Skin of body (tissue), 2 donors: ENCODE results near the gene CXCR4. TPM values are rescaled to one million over a fixed set of nuclear protein-coding genes. Genes with fewer than 3 reads are reported as not detected.

Source experiments
- DNase-seq: peaks from one replicate; lab custom pipeline; 2025; lab: John Stamatoyannopoulos, UW
- total RNA-seq: library from RNA; depleted of rRNA; stranded (reverse); fragments of >200 nt; gene quantifications from one replicate; pipeline ENCODE4 v1.2.3, GENCODE V29; 2014

The CXCR4 gene
- total RNA-seq, 1 donor from 2014 or later, result 51.5 TPM

GRCh38 chr2:136131961-136132824 is 14.2 kb upstream of the CXCR4 start:
- DNase-seq, result no peak

GRCh38 chr2:136131484-136131960 is 13.6 kb upstream of the CXCR4 start:
- DNase-seq, result no peak

DNA sequence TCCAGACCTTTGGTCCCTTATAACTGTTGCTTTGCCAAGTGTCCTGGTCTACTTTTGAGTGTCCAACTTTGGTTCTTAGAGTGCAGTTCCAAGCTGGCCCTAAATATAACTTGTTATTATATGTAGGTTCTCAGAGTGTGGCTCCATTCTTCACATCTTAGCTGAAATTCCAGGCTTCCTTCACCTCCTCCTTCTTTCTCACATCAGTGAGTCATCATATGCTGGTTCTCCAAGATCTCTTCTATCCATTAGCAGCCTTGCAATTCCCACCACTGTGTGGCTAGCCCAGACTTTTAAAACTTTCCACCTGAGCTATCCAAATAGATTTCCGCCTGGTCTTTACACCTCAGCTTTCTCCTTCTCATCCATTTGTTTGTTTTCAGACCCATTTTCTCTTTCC is 12.6 kb upstream of the CXCR4 start:
- DNase-seq, result no peak

DNA sequence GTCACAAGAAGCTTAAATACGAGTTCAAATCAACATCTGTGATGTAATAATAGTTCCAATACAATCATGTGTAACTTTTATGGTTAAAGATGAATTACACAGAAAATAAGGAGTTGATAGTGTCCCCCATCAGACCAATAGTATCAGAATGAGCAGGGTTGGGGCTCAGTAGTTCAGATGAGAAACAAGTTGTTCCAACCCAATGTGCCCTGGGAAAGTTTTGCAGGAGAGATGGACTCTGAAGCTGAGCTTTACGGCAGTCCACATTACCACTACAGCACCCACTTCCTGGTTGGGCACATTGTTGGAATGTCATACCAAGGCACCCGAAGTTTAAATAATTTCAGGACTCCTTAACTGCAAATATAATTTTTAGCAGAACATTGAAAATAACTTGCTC is 12.1 kb upstream of the CXCR4 start:
- DNase-seq, result no peak

DNA sequence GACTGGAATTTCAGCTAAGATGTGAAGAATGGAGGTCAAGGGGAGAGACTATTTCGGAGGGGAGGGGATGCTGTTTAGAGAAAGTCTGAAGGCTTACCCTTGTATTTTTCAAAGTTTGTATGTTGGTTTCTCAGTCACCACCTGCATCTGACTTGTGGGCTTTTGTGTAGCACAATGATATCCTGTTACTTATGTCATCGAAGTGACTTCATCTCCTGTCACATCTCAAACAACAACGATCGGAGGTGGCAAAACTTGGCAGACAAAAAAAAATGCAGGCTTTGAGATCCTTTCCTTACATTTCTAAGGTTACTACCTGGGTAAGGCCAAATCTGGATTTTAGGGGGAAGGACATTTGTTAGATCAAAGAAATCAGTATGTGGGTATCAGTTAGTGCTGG is 11.7 kb upstream of the CXCR4 start:
- no peak for DNase-seq

DNA sequence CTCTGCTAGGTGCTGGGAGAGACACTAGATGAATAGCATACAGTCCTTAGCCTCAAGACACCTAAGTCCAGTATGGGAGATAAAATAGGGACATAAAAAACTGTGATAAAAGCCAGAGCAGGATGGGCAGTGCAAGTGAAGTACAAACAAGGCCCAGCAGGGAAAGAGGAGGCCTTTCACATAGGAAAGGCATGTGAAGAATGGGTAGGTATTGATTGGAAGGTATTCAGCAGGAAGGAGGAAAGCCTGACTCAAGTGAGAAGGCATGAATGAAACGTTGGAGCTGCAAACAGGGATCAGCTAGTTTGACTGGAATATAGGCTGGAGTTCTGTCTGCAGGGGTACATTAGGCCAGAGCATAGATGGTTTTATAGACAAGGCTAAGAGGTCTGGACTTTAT is 11.0 kb upstream of the CXCR4 start:
- DNase-seq, result no peak

DNA sequence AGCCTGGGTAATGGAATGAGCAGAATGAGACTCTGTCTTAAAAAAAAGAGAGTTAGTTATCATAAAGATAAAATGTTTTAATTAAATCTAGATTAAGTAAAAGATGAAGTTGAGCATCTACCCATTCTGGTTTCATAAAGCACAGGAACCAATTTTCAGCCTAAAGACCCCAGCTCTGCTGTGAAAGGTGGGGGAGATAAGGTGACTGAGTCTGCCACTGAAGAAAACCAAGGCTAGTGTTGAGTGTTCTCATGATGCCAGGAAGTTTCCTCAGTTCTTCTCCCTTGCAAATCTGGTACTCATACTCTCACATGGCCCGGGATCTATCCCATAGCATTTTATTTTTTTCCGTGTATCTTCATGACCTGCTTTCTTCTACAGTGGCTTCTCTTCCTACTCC is 10.4 kb upstream of the CXCR4 start:
- DNase-seq, result no peak

DNA sequence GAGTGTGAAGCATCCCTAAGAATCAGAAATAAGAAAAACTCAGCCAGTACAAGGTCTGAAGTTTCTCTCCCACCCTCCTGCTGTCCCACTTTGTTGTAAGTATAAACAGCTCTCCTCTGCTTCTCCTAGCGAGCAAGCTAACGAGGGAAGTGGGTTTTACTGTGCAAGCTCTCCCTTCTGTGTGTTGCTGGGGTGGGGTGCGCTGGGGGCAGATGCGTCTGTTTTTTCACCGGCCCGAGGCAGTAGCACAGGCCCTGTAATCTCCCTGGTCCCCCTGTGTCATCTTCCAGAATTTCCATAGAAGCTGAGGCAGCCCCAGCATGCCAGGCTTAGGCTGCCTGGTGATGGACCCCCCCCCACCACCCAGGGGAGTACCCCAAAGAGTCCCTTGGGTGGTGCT is 9.4 kb upstream of the CXCR4 start:
- no peak for DNase-seq

- no peak for DNase-seq
Observed at GRCh38 chr2:136126421-136126926, 8.5 kb upstream of the CXCR4 start.

DNA sequence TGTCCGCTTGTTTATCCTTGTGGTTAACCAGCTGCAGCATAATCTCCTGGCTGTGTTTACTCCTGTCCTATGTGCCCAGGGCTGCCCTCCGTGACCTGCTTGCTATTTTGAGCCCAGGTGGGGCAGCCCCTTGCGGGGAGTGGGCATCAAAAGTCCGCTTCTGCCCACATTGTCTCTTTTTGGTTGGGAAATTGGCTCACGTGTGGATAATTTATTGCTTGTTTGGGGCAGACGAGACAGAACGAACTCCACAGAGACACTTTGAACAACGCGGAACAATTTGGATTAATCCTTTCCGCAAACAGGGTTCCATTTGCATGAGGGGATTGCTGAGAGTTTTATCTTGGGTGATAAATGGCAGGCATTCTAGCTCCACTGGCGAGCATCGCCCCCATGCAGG is 8.1 kb upstream of the CXCR4 start:
- DNase-seq, result no peak

DNA sequence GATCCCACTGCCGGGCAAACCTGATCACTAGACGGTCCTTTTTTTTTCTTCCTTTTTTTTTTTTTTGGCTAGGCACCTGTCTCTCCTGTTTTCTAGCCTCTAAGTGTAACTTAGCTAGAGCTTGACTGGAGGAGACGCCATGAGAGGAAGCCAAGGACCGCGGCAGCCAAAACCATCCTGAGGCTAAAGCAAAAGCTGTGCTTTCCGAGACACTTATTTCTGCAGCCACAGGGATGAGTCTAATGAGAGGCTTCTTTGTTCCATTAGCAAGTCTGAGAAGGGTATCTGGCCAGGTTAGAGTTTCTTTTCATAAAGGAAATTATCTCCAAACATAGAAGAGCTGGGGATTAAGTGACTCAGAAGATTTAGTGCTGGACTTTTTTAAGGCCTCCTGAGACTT is 7.3 kb upstream of the CXCR4 start:
- DNase-seq, result no peak

- no peak for DNase-seq
Observed at GRCh38 chr2:136124805-136125204, 6.9 kb upstream of the CXCR4 start.

DNA sequence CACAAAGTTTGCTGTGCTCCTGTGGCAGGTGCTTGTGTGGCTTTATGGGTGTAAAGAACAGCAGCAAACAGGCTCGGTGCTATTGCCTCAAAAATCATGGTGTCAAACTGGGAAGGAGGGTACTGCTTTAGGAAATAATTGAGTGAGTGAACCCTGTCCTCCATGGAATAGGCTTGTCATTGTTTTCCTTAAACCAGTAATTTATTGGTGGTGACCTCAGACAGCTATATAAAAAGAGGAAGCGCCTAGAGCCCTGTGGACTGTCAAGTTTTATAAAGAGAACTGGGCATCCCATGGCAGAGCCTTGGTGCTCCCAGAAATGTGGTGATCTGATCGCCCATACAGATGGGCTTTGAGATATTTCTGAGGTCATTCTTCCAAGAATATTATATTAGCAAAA is 4.7 kb upstream of the CXCR4 start:
- DNase-seq, result no peak

- DNase-seq, result no peak
Observed at GRCh38 chr2:136121204-136121910, 3.4 kb upstream of the CXCR4 start.

DNA sequence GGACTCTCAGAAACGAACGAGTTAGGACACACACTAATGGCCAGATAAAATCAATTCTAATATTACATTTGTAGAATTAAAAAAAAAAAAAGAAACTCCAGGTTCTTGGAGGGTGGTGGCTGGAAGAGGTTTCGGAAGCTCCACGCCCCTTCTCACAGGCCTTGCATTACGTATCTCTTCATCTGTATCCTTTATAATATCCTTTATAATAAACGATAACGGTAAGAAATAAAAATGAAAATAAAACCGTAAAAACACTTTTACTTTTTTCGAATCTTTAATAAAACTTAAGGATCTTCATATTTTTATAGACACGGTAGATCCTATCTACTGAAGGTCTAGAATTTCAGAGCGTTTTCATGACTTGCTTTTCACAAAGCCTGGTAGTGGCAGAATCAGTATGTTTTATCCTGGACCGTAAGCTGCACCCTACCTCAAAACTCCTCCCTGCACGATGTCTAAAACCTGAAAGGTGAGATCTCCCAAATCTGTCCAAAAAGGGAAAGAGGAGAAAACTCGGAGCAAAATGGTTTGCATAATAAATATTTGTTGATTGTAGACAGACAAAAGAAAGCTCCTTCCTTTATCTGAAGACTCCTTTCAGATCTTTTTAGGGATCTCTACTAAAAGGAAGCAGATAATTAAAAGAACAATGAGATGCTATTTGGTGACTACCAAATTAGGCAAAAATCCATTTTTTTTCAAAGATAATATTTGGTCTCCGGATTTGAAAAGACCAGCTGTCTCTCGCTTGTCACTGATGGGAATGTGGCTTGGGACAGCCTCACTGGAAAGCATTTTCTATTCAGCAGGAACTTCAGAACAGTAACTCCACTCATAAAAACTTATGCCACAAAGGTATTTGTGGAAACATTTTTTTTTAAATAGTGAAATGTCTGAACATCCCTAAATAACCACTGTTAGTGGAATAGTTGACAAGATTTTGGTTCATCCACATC is 2.0 kb upstream of the CXCR4 start:
- DNase-seq, result no peak

DNA sequence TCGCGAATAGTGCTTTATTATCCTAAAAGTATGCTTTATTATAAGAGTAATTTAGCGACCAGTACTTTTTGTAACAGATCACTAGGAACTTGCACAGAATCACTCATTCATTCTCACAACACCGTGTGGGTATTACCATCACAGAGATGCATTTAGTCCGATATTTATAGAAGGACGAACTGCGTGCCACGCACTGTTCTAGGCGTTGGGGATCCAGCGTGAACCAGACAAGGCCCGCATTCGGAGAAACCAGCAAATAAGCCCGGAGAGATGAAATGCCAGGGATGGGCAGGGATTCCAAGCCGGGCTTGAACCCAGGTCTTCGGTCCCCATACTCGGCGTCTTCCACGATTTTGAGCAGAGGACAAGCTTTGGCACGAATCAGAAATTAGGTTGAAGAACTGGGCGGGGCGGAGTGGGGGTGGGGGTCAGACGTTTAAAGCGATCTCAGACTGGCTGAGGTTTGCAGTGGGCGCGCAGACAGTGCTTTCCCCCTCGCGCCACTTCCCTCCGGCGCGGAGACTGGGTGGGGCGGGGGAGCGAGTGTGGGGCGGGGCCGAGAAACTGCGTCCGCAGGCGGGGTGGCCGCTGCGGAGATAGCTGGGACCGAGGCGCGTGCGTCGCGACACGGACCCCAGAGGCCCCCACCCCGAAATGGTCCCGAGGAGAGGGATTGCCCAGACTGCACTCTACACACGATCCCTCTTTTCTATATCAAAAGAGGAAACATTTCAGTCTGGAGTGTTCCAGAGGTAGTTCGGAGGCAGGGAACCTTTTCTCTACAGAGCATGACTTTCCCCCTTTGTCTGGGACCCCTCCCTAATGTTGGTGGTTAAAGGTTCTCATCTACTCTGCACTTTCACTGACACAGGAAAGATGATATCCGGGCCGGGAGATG is 1.1 kb upstream of the CXCR4 start:
- DNase-seq, result no peak

- DNase-seq, result no peak
Observed at GRCh38 chr2:136117391-136117841, 533 bp downstream of the CXCR4 start.

DNA sequence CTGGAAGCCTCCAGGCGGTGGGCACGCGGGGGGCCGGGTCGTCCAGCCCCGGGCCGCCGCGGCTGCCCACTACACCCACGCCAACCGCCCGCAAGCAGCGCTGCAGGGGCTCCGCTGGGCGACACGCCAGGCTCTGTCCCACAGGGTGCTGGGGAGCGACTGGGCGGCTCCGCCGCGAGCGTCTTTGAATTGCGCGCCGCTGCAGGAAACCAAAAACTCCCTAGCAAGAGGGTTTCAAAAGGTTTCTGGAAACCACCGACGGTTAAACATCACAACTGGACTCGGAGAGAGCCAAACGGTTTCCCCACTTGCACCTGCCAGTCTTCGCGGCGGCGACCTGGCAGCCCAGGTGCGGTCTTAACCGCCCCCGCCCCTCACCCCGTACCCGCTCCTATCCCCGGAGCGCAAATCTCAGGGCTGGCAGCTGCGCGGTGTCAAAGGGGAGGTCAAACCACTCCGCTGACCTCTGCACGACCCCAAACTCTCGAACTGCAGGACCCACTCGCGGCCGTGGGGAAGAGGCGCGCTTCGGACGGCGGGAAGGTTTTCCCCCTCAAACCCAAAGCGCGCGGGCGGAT is 1.0 kb downstream of the CXCR4 start:
- no peak for DNase-seq

- no peak for DNase-seq
Observed at GRCh38 chr2:136116151-136116812, 1.7 kb downstream of the CXCR4 start.
